ENCODE results near the gene FSD1L.

- no peak for TF ChIP-seq POLR2A (IDR thresholded peaks at IDR 0.05)
- peak in 3 of 6 experiments; percentile 34 to 46 (median 46) for TF ChIP-seq CTCF (IDR thresholded peaks at IDR 0.05)
Measured at GRCh38 chr9:105475302-105475701, 27.5 kb downstream of the FSD1L start.

Data from Peyer's patch (tissue), 4 donors.